Adipocyte (in vitro differentiated cells): Measurements from ENCODE around the gene TRDN.

Source experiments
- DNase-seq: peaks from one replicate; pipeline ENCODE4 v3.0.0-alpha.2; 2015; ENCODE audit warnings: low read depth
- H3K27me3 ChIP-seq: replicated peaks from 2 replicates; pipeline ENCODE4 v1.7.0; 2013; ENCODE audit warnings: mild to moderate bottlenecking, low read length, moderate library complexity; ENCODE audit not compliant: control insufficient read depth, insufficient read depth
- H3K36me3 ChIP-seq: 2 replicates; pipeline ENCODE4 v1.7.0; 2013; ENCODE audit warnings: low read length, mild to moderate bottlenecking, moderate library complexity; ENCODE audit not compliant: control insufficient read depth, insufficient read depth, severe bottlenecking
- H3K4me1 ChIP-seq: 2 replicates; pipeline ENCODE4 v1.7.0; 2013; ENCODE audit warnings: mild to moderate bottlenecking, low read length, moderate library complexity; ENCODE audit not compliant: control insufficient read depth, insufficient read depth
- H3K4me3 ChIP-seq: 2 replicates; pipeline ENCODE4 v1.7.0; 2013; ENCODE audit warnings: mild to moderate bottlenecking, low read length, moderate library complexity
- H3K9ac ChIP-seq: 2 replicates; pipeline ENCODE4 v1.7.0; 2013; ENCODE audit warnings: mild to moderate bottlenecking, low read length, moderate library complexity
- H3K9me3 ChIP-seq: 2 replicates; pipeline ENCODE4 v1.7.0; 2013; ENCODE audit warnings: mild to moderate bottlenecking, low read length, moderate library complexity; ENCODE audit not compliant: control insufficient read depth

TRDN gene

GRCh38 chr6:123636782-123637181 is at the start of gene TRDN:
TSS of gene TRDN (minus strand) at chr6:123636950. CDS start at chr6:123636775, 175 bp downstream.
- DNase-seq: no peak
- Histone ChIP-seq H3K27me3 (no peaks in the 10 kb centered on the region), H3K4me3 (no peak within 1 kb of the TSS)

DNA sequence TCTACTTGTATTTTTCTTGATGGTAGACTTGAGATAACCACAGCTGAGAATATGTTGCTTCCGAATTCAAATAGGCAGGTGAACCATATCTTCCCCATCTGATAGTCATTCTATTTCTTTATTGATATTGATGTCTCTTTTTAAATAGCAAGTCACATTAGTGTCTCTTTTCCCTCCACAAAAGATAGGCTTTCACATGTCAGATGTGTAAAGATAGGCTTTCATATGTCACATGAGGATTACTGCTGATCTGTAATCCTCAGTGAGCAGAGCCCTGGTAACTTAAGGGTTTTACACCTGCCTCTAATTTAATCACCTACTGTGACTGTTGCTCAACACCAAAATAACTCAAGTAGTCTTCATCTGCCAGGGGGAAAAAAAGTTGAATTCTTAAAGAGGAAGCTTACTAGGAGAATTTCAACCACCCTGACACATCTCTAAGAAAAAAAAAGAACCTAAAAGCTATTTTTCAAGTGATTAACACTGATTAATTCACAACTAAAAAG is 45.3 kb upstream of the TRDN start:
- no peaks in the 10 kb centered on the region for H3K9me3 ChIP-seq
- no peaks in the 10 kb centered on the region for H3K4me1 ChIP-seq
- H3K4me3 ChIP-seq: no peak overlapping the region
- H3K9ac ChIP-seq: no peak overlapping the region
- DNase-seq: no peak
- no peaks in the 10 kb centered on the region for H3K27me3 ChIP-seq
- H3K36me3 ChIP-seq: no peaks in the 10 kb centered on the region

More at GRCh38 chr6:123636782-123637181, at the start of gene TRDN:
- no peaks in the 10 kb centered on the region for H3K36me3 ChIP-seq
- no peak within 1 kb of the TSS for H3K9ac ChIP-seq
- H3K9me3 ChIP-seq: no peaks in the 10 kb centered on the region
- H3K4me1 ChIP-seq: no peaks in the 10 kb centered on the region

GRCh38 chr6:123677897-123678296 is 41.1 kb upstream of the TRDN start:
- Histone ChIP-seq H3K36me3 (no peaks in the 10 kb centered on the region), H3K4me1 (no peaks in the 10 kb centered on the region), H3K27me3 (no peaks in the 10 kb centered on the region), H3K9me3 (no peaks in the 10 kb centered on the region), H3K4me3 (no peak overlapping the region), H3K9ac (no peak overlapping the region)
- no peak for DNase-seq

GRCh38 chr6:123676793-123677192 is 40.0 kb upstream of the TRDN start:
- Histone ChIP-seq H3K36me3 (no peaks in the 10 kb centered on the region), H3K9ac (no peak overlapping the region), H3K9me3 (no peaks in the 10 kb centered on the region), H3K4me3 (no peak overlapping the region), H3K27me3 (no peaks in the 10 kb centered on the region), H3K4me1 (no peaks in the 10 kb centered on the region)
- DNase-seq: no peak

GRCh38 chr6:123668965-123669591 is 32.3 kb upstream of the TRDN start:
- no peak overlapping the region for H3K4me3 ChIP-seq
- no peak for DNase-seq
- H3K36me3 ChIP-seq: no peaks in the 10 kb centered on the region
- H3K4me1 ChIP-seq: peaks cover 7% of the 10 kb centered on the region
- H3K27me3 ChIP-seq: no peaks in the 10 kb centered on the region
- H3K9ac ChIP-seq: no peak overlapping the region
- no peaks in the 10 kb centered on the region for H3K9me3 ChIP-seq

GRCh38 chr6:123668063-123668462 is 31.3 kb upstream of the TRDN start:
- H3K9ac ChIP-seq: no peak overlapping the region
- no peaks in the 10 kb centered on the region for H3K9me3 ChIP-seq
- peaks cover 7% of the 10 kb centered on the region for H3K4me1 ChIP-seq
- DNase-seq: no peak
- no peaks in the 10 kb centered on the region for H3K36me3 ChIP-seq
- no peaks in the 10 kb centered on the region for H3K27me3 ChIP-seq
- H3K4me3 ChIP-seq: no peak overlapping the region

DNA sequence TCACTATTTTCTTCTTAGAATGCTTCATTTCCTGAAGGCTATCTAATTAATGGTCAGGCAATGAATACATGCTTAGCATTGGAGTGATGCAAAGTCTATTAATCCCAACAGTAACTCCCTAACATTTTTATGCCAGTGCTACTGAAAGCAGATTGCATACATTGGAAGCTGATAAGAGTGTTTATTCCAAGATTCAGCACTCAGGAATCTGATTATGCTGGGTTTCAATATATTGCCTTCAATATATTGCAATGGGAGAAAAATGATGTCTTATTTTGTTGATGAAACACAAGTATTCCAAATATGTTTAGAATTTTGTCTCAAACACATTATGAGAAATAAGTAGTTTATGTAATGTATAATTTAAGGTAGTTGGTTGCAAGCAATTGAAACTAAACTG is 26.7 kb upstream of the TRDN start:
- H3K9me3 ChIP-seq: no peaks in the 10 kb centered on the region
- no peaks in the 10 kb centered on the region for H3K36me3 ChIP-seq
- H3K27me3 ChIP-seq: no peaks in the 10 kb centered on the region
- no peak for DNase-seq
- no peak overlapping the region for H3K4me3 ChIP-seq
- H3K9ac ChIP-seq: no peak overlapping the region
- H3K4me1 ChIP-seq: no peaks in the 10 kb centered on the region

DNA sequence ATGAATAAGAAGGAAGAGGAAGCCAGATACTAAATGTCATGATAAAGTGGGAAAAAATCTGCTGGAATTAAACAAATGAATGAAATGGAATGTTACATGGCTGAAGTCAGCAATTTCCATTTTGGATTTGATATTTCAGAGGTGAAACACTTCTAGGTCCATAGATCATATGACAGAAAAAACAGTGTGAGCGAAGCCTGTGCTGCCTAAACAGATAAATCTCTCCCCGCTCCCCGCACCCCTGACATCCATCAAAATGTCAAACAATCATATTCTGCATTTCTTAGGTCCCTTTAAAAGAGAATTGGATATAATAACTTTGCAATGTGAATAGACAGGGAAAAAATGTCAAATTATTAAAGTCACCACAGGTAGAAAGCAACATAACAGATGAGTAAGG is 26.0 kb upstream of the TRDN start:
- no peaks in the 10 kb centered on the region for H3K4me1 ChIP-seq
- H3K9ac ChIP-seq: no peak overlapping the region
- no peak overlapping the region for H3K4me3 ChIP-seq
- no peaks in the 10 kb centered on the region for H3K36me3 ChIP-seq
- DNase-seq: no peak
- H3K27me3 ChIP-seq: no peaks in the 10 kb centered on the region
- H3K9me3 ChIP-seq: no peaks in the 10 kb centered on the region

- Histone ChIP-seq H3K9me3 (no peaks in the 10 kb centered on the region), H3K27me3 (no peaks in the 10 kb centered on the region), H3K36me3 (no peaks in the 10 kb centered on the region), H3K4me3 (no peak overlapping the region), H3K4me1 (no peaks in the 10 kb centered on the region), H3K9ac (no peak overlapping the region)
- no peak for DNase-seq
These were observed 24.5 kb upstream of the TRDN start for GRCh38 chr6:123661105-123661891.

- no peaks in the 10 kb centered on the region for H3K36me3 ChIP-seq
- H3K9me3 ChIP-seq: no peaks in the 10 kb centered on the region
- H3K4me3 ChIP-seq: no peak overlapping the region
- no peaks in the 10 kb centered on the region for H3K27me3 ChIP-seq
- no peaks in the 10 kb centered on the region for H3K4me1 ChIP-seq
- no peak for DNase-seq
- no peak overlapping the region for H3K9ac ChIP-seq
These were observed 23.4 kb upstream of the TRDN start for GRCh38 chr6:123659960-123660748.

DNA sequence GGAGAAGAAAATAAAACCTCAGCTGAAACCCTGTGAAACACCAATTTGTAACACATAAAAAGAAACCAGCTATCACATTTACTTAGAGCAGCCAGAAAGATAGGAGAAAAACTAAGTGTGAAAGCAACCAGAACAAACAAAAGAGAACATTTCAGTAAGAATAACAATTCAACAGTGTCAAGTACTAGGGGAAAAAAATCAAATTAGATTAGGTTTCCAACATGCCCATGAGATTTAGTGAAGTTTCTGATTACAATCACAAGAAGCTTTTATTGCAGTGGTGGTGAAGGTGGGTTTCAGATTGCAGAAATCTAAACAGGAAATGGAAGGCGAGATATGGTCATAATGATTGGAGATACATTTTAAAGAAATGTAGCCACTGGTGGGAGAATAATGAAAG is 22.1 kb upstream of the TRDN start:
- Histone ChIP-seq H3K9me3 (no peaks in the 10 kb centered on the region), H3K9ac (no peak overlapping the region), H3K27me3 (no peaks in the 10 kb centered on the region), H3K4me1 (no peaks in the 10 kb centered on the region), H3K4me3 (no peak overlapping the region), H3K36me3 (no peaks in the 10 kb centered on the region)
- DNase-seq: no peak
